RPMI8226 (cell line): ENCODE measurements around the gene PTPRK.

Experiments used
- DNase-seq: peaks from one replicate; pipeline ENCODE4 v3.0.0-alpha.2; 2015

Gene PTPRK

GRCh38 chr6:128063850-128064539, 456.4 kb downstream of the PTPRK start:
- no peak for DNase-seq

GRCh38 chr6:128062882-128063603, 457.4 kb downstream of the PTPRK start:
- no peak for DNase-seq

DNA sequence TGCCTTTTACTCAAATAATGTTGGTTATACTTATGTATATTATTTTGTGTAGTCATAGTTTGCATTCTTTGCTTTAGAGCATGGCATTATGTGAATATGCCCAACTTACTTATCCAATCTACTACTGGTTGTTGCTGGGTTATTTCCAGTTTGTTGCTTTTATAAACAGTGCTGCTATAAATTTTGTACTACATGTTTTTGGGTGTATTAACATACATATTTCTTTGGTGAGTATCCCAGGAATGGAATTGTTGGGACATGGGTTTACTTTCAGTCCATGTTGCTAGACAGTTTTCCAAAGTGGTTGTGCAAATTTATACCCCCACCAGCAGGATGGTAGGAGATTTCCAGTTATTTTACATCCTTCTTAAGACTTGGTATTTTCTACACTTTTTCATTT, 462.5 kb downstream of the PTPRK start:
- DNase-seq: no peak

- DNase-seq: no peak
These were observed 462.9 kb downstream of the PTPRK start for GRCh38 chr6:128057541-128057940.

DNA sequence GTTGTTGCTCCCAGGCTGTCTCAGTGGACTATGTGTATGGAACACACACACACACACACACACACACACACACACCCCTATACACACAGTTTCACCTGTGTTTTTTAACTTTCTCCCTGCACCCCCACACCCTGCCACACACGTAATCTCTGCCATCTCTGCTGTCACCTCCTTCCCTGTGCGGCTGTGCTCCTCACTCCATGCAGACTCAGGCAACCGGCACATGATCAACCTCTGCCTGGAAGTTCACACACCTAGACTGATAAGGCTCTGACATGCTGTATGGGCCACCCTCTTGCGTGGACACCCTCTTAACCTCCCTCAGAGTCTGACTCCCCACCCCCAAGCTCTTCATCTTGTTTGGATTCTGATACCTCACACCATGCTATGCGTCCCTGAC, 467.3 kb downstream of the PTPRK start:
- DNase-seq: no peak

- DNase-seq: no peak
These were observed 472.4 kb downstream of the PTPRK start for GRCh38 chr6:128047989-128048388.

- DNase-seq: no peak
These were observed 474.4 kb downstream of the PTPRK start for GRCh38 chr6:128046033-128046432.

DNA sequence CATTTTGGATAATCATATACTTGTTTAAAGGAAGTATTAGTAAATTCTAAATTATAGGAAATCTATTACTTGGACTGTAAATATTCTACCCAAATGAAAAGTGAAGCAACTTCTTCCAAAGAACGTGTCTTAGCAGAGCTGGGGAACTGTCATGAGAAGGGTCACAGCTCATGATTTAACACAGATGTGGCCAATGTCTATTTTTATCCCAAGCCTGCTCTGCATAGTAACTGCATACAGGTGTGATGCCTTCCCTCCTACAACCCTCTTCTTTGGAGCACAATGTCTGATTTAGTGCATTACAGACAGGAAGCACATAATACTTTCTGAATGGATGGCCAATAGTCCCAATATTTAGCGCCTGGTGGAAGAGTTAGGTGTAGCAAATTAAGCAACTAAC, 480.9 kb downstream of the PTPRK start:
- peak; percentile 5 for DNase-seq

DNA sequence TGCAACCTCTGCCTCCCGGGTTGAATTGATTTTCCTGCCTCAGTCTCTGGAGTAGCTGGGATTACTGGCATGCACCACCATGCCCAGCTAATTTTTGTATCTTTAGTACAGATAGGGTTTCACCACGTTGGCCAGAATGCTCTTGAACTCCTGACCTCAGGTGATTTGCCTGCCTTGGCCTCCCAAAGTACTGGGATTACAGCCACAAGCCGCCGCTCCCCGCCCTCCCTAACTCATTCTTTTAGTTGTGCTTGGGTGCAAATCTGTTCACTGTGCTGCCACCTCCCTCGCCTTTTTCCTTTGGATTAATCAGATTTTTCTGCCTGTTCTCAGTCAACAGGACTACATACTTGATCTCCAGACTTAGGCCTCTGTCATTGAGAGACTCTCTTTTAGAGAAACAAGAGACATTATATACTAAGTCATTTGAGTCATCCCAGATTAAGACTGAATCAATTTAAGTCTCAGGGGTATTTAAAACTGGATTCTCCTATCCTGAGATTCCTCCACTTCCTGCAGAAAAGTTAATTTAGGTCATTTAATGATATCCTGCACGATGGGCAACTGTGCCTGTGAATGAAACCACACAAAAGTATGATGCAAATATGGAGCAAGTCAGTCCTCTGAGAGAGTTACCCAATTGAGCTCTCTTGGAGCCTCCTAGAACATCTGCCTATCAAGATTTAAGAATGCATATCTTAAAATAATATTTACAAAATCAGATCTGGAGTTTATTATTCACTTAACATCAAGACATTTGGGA, 483.4 kb downstream of the PTPRK start:
- DNase-seq: no peak

- DNase-seq: no peak
These were observed 487.2 kb downstream of the PTPRK start for GRCh38 chr6:128033156-128033555.

GRCh38 chr6:128032042-128032441, 488.4 kb downstream of the PTPRK start:
- DNase-seq: no peak

DNA sequence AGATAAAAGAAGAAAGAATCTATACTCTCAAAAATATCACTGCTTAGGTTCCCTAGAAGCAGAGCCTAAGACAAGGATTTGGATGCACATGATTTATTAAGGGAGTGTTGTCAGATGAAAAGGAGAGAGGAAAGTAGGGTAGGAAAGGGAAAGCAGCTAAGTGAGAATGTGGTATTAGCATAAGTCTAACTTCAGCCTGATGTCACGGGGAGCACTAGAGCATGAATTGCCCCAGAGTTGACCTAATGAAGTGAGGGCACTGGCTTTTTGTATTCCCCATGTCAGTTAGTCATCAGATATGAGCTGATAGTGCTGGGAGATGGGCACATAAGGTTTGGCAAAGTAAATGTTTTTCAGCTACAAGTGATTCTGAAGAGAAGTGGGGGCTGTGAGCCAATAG, 490.6 kb downstream of the PTPRK start:
- no peak for DNase-seq

GRCh38 chr6:128028183-128028582, 492.2 kb downstream of the PTPRK start:
- no peak for DNase-seq

- DNase-seq: no peak
These were observed 494.9 kb downstream of the PTPRK start for GRCh38 chr6:128025478-128025877.

DNA sequence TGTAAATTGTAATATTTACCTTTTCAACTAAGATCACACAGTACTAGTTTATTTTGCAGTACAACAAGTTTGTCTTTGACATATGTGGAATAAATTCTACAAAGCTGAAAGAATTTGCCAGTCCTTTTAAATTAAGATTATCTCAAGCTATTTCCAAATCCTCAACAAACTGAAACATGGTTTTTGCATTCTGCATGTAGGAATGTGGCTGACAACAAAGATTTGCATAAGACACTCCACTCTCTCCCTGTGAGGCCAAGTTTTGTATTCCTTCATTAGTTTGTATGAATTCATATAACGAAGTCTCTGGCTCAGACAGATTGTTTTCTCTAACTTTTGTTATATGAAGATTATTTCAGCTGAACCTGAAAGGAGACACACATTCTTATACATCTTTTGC, 495.4 kb downstream of the PTPRK start:
- no peak for DNase-seq

DNA sequence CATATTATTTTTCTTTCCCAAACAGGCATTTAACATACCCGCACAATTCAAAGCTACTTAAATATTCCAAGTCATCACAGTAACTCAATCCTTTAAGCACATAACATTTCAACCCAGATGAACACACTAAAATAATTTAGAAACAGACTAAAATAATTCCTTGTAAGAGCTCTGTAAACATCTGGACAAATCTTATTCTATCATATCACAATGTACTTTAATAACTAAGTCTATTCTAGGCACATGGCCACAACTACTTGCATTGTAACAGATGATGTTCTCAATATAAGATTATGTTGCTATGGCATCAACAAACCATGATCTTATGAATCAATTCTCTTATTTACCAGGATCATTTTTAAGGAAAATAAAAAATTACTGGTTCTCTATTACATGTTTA, 496.4 kb downstream of the PTPRK start:
- DNase-seq: no peak

GRCh38 chr6:128018821-128019220, 501.6 kb downstream of the PTPRK start:
- no peak for DNase-seq

- DNase-seq: no peak
These were observed 503.1 kb downstream of the PTPRK start for GRCh38 chr6:128017288-128017687.

GRCh38 chr6:128007658-128008057, 512.7 kb downstream of the PTPRK start:
- DNase-seq: no peak

DNA sequence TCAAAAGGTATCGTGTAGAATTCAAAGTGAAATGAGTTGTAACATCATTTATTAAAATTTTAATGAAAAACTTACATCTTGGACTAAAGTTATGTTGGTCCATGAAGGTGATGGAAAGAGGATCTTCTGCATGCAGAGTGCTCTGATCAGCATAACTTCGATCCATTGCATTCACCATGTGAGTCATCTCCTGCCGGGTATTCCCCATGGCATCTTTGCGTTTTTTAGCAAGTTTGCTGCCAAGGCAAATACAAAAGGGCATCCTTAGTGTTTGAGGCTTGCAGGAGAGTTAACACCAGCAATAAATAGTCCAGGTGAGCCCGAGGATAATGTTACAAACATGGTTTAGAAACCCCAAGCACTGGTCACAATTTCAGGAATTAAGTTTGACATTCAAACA, 515.4 kb downstream of the PTPRK start:
- no peak for DNase-seq

GRCh38 chr6:128000363-128000762, 520.0 kb downstream of the PTPRK start:
- no peak for DNase-seq

DNA sequence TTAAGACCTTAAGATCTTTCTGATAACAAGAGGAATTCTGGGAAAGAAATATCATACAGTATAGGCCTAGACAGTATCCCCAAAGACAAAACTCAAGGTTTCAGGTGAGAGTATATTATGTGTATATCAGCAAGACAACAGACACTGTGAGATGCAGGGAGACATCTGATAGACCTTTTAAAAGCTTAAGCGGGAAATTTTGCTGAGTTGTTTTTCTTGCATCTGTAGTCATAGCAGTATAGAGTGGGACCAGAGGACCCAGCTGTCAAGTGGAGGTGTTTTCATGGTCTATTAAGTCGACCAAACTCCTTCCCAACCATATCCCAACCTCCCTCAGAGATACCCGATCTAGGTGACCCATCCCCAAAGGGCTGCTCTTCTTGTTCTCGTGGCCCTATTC, 521.4 kb downstream of the PTPRK start:
- DNase-seq: no peak

DNA sequence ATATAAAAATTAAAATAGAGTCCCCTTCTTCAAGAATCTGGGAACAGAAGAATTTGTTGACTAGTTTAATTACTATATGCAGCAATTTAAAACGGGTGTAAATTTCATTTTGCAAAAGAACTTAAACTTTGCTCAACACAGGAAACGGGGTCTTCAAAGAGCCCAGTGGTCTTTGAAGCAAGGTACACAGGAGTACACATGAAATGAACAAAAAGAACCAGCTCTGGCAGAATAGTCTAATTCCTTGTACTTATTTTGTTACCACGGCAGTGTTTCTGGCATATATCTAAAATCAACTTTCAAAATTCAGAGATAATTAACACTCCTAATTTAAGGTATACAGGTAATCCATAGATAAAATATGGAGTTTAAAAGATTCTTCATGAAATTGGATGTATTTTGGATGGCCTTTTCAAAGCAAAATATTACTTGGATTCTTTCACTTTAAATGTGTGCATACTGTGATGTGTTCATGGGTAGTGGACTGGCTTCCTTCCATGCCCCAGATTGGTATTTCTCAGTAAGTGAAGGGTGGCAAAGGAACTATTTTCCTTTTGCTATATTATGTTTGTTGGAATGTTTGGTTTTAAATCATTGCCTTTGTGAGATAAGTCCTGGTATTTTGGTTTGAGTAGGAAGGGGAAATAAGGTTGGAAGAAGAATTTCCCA, 522.8 kb downstream of the PTPRK start:
- no peak for DNase-seq
